GM15510 (cell line): ENCODE data around the gene CTNNBL1.

ENCODE experiments used
- POLR2A ChIP-seq: IDR thresholded peaks from 3 replicates; pipeline ENCODE4 v1.6.1; 2011; ENCODE audit warnings: borderline replicate concordance; ENCODE audit not compliant: insufficient read length; ENCODE audit errors: extremely low read depth

The CTNNBL1 gene

GRCh38 chr20:37699202-37699601, 5.4 kb downstream of the CTNNBL1 start:
- no peak for TF ChIP-seq POLR2A

- TF ChIP-seq POLR2A = no peak
Measured at GRCh38 chr20:37700301-37700700, 6.5 kb downstream of the CTNNBL1 start.

- TF ChIP-seq POLR2A = no peak
Measured at GRCh38 chr20:37702403-37703034, 8.7 kb downstream of the CTNNBL1 start.

- no peak for TF ChIP-seq POLR2A
Measured at GRCh38 chr20:37703035-37703845, 9.4 kb downstream of the CTNNBL1 start.

- no peak for TF ChIP-seq POLR2A
Measured at GRCh38 chr20:37704955-37705354, 11.1 kb downstream of the CTNNBL1 start.

GRCh38 chr20:37706298-37706697, 12.5 kb downstream of the CTNNBL1 start:
- TF ChIP-seq POLR2A = no peak

- no peak for TF ChIP-seq POLR2A
Measured at GRCh38 chr20:37711001-37711400, 17.2 kb downstream of the CTNNBL1 start.

- no peak for TF ChIP-seq POLR2A
Measured at GRCh38 chr20:37711994-37712964, 18.4 kb downstream of the CTNNBL1 start.

GRCh38 chr20:37713396-37713795, 19.6 kb downstream of the CTNNBL1 start:
- no peak for TF ChIP-seq POLR2A

- TF ChIP-seq POLR2A = no peak
Measured at GRCh38 chr20:37714978-37715672, 21.3 kb downstream of the CTNNBL1 start.

- TF ChIP-seq POLR2A = no peak
Measured at GRCh38 chr20:37721751-37722150, 27.9 kb downstream of the CTNNBL1 start.

- no peak for TF ChIP-seq POLR2A
Measured at GRCh38 chr20:37723668-37724067, 29.8 kb downstream of the CTNNBL1 start.

GRCh38 chr20:37725165-37725564, 31.3 kb downstream of the CTNNBL1 start:
- no peak for TF ChIP-seq POLR2A

GRCh38 chr20:37725855-37726254, 32.0 kb downstream of the CTNNBL1 start:
- TF ChIP-seq POLR2A = no peak

GRCh38 chr20:37726321-37726720, 32.5 kb downstream of the CTNNBL1 start:
- no peak for TF ChIP-seq POLR2A
